Middle frontal gyrus (tissue), 1 donor: ENCODE results near the gene SUPT3H.
A peak's percentile ranks its signal among the peaks of the same experiment; 100 is the strongest.

Source experiments
- DNase-seq: peaks from one replicate; pipeline ENCODE4 v3.0.0-alpha.2; 2015; ENCODE audit warnings: low spot score; ENCODE audit errors: extremely low spot score

Gene SUPT3H

DNA sequence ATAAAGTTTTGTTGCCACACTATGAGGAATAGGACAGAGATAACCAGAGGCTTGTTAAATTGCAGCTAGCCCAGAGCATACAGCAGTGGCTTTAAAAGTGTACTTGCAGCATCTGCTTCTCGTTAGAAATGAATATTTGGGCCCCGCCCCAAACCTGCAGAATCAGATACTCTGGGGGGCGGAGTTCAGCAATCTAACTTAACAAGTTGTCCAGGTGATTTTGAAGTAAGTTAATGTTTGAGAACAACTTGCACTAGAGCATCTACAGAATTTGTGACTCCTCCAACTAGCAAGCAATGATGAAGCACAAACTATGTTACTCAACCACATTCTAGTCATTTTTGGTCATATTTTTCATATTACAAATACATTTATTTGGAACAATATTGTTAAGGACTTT is 10.6 kb upstream of the SUPT3H start:
- DNase-seq = no peak

DNA sequence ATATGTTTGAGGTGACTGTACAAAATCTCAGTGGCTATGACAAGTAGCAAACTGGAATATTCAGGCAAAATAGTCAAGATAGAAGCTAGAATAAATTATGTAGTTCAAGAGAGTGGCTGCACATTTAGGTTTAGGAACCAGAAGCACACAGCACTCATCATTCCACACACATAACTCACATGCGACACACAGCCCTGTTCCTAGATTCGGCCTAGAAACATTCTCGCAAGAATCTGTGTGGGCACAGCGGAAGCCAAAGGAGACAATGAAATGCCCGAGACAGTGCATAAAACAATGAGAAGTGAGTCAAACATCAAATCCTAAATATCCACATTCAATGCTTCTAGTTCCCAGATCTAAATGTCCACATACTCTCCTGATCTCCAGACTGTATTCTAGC is 9.5 kb upstream of the SUPT3H start:
- DNase-seq = no peak

DNA sequence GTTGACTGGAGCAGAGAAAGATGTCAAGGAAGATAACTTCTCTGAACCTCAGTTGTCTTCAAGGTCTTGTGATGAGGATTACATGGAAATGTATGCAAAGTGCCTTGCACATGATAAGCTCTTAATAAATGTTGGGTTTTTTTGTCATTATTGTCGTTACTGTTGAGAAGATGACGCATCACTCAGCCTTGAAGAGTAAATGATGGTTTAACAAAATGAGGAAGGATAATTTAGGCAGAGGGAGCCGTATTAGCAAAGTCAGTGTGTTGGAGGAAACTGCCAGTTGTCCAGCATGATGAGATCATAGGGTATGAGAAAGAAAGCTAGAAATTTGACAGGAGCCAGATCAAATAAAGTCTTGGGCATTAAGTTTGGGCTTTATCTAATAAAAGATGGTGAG is 8.8 kb upstream of the SUPT3H start:
- no peak for DNase-seq

DNA sequence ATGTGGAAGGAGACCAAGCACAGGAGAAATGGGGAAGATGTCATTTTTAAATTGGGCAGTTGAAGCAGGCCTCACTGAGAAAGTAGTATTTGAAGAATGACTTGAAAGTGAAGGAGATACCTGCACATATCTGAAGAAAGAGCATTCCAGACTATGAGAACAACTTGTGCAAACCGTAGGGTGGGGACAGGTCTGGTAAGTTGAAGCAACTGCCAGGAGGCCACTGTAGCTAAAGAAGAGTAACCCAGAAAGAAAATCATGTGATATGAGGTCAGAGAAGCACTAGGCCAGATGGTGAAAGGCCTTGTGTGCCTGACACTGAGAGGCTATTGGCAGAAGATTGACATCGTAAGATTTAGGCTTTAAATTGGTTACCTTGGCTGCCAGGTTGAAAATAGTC is 4.7 kb upstream of the SUPT3H start:
- DNase-seq = no peak

DNA sequence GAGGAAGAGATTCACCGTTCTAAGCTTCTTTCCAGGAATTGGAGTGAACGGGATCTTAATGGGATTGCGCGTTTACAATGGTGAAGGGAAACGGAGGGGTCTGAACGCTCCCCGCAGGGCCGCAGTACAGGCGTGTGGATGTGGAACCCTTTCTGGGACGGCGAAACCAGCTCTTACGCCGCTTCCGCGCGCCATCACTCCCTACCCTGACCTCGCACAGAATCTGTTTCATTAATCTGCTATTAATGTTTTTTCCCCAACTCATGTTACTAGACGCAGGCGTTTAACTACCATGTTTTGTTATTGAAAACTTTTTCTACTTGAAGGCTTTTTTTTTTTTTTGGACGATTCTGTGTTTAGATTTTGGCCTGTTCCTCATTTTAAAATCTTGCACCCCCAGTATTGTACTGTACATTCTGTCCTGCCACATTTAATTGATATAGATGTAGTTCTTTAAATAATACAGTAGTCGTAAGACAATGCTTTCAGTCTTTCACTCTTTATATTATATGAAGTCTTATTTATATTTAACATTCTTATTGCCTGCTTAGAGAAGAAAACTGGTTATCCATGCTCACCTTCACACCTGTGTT is 696 bp upstream of the SUPT3H start:
- DNase-seq = peak; percentile 36

DNA sequence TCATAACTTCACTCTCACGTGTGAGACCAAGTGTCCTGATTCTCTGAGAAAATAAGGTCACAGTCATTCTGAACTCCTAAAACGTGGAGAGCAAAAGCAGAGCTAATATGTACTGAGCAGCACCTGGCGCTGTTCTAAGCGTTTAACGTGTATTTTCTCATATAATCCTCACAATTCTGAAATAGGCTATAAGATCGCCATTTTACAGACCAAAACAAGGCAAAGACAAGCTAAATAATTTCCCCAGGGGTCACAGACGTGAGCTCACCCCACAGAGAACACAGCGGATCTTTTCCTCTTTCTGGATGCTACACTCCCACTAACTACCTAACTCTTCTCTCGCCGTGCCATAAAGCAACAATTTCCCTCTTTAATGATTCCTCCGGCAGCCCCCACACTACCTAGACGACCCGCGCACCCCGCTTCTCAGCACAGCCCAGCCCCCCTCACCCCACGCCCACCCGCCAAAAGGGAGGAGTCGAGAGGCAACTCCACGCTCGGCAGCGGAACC is 636 bp downstream of the SUPT3H start:
- DNase-seq = no peak

DNA sequence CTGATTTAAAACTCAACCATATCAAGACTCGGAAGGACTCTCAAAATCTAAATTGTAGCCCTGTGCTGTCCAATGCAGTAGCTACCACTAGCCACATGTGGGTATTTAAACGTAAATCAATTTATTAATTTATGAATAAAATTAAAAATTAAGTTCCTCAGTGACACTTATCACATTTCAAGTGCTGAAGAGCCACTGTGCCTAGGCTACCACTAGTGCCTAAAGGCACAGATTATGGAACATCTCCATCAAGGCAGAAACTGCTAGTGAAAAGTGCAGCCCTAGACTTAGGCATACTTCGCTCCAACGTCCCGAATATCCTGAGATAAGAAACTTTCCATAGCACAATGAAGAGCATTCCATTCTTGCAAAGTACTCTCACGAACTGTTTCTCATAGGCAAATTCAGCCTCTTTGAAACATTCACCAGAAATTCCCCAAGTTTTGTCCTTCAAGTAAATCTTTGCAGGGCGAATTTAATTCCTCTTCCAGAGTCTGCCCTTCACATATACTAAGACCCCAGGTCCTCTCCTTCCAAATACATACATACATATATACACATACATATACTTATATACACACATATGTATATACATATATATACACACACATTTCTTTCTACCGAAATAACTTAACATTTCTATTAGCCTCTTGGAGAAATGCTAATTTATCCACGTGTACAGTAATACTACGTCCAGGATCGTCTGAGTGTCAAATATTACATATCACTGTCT is 1.3 kb downstream of the SUPT3H start:
- DNase-seq = no peak

DNA sequence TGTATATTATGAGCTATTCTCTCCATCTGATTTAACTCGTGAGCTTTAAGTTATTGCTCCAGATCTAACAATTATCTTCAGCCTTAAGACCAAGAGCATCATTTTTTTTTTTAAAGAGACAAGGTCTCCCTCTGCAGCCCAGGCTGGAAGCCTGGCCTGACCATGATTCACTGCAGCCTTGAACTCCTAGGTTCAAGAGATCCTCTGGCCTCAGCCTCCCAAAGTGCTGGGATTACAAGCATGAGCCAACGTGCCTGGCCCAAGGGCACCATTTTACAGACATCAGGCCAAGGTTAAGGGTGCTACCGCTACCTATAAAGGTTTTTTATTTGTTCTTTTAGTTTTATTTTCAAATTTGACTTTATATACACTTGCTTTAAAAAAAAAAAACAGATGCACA is 2.3 kb downstream of the SUPT3H start:
- DNase-seq = no peak

DNA sequence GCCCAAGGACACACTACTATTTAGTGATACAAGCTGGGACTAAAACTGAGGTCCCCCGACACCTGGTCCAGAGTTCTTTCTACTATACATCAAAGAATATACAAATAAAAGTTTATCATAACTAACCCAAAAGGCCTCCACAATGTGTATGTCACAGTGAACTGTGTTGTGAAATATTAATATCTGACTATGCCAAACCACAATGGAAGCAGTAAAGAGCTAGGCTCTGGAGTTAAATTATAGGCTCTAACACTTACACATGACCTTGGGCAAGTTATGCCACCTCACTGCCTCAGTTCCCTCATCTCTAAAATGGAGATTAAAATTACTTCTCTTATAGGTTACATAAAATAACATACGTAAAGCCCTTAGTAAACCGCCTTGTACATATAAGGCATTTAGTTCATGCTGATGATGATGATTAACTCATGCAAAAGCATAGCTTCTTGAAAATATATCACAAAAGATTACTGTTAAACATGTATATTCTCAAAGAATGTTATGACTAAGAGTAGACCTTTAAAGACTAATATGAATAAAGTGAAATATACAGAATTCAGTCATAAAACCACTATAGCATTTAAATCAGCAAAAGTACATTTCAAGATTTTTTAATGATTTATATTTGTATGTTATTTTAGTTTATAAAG is 5.7 kb downstream of the SUPT3H start:
- no peak for DNase-seq

DNA sequence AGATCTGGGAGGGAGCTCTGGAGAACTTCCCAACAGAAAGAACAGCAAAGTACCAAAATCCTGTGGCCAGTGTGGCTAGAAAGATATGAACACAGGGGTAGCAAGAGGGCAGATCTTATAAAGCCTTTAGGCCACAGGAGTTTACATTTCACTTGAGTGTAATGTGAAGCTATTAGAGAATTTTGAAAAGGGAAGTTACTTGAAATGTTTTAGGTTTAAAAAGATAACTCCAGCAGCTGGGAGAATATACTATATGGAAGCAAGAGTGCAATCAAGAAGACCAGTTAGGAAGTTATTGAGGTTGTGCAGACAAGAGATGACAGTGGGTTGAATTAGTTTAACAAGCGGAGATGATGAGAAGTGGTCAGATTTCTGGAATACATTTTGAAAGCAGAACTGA is 7.9 kb downstream of the SUPT3H start:
- DNase-seq = no peak

DNA sequence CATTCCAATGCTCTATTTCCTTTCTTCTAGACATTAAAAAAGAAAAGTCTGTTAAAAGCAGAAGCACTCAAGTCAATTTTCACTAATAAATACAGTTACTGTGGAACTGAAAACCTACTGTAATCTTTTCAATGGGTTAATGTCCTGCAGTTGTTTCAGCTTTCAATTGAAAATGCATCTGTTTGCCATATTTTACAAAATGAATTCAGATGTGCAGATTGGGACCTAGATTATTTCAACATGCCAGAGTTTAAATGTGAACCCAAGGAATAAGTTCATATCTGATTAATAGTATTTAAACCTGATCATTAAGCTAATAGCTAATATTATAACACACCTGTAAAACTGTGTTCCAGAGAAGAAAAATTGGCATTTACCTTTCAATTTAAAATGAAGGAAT is 9.7 kb downstream of the SUPT3H start:
- DNase-seq = no peak

DNA sequence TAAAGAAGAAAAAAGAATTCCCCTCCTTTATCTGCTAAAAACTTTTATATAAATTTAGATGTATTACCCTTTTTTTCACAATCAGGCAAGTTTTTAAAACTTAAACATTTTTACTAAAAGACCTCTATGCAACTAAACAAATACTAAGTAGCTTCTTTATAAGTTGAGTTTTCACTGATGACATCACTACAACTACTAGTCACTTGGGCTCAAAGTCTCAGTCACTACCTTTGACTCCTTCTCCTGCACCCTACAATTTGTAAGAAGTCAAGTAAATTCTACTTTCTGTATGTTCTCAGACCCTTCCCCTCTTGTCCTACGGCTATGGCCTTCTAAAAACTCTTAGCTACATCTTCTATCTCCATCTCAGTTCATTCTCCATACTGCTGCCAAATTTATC is 11.2 kb downstream of the SUPT3H start:
- no peak for DNase-seq

DNA sequence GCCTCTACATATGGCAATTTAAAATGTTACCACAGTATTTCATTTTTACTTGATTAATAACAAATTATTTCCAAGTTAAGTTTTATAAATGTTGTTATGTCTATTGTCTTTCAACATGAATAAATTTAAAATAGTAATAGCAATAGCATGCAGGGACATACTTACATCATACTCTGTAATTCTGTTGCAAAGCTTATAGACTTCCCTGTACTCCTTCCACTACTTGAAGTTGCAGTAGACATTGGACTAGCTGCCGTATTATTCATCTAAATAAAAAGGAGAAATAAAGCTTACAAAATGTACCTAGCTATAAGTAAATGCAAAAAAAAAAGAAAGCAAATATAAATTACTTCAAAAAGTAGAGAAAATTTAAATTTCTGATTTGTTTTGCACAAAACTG is 12.7 kb downstream of the SUPT3H start:
- no peak for DNase-seq

DNA sequence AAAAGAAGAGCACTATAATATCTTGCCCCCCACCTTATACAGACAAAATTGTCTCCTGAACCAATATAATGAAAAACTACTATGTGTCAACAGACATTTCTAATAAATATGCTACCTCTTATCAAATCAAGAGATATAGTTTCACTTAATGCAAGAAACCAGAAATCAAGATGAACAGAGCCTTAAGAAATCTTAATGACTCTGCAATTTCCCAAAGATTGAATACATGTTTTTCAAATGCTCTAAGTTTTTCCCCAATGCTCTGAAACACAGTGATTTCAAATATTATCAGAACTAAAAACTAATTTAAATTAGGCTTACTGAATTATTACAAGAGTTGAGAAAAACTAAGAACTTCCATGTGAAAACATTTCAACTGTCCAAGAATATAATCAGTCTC is 13.3 kb downstream of the SUPT3H start:
- no peak for DNase-seq

DNA sequence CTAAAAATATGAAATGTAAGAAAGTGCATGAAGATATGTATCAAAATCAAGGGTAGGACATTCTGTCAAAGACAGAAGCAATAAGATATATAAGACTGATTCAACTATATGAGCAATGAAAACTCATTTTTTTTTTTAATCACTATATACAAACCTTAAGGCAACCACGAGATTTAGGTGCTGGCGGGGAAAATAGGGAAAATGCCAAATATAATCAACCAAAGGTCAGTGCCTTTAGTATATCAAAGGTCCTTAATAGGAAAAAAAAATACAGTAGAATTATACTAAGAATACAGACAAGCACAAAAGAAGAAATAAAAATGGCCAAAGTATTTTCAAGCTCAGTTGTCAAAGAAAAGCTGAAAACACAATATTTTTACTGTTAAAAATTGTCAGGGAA is 24.1 kb downstream of the SUPT3H start:
- no peak for DNase-seq

DNA sequence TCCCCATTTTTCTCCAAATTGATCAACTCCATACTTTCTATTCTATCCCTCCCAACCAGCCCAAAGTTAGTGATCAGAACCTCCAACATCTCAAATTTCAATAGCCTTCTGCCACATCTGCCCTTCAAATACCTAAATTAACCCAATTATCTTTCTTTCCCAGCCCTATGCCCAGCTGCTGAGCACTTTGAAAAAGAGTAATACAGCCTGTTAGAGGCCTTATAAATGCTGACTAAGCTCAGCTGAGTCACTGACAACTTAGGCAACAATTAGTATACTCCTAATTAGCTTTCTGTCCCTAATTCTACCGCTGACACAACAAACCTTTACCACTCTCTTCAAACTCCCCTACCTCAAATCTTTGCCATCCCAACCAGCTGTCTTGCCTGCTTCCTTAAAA is 26.1 kb downstream of the SUPT3H start:
- no peak for DNase-seq

DNA sequence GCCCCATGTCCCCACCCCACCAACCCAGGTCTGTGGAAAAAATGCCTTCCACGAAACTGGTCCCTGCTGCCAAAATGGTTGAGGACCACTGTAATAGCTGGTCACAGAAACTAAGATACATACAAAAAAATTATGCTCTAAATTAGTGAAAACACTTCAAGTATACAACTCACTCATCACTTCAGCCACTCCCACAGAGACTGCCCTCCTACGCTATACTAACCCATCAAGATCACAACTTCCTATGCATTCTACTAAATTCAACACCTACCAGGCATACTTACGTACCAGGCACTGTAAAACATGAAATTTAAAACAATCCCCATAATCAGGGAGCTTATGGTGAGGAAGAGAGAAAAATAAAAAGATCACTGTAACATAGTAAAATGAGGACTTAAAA is 26.7 kb downstream of the SUPT3H start:
- DNase-seq = no peak

DNA sequence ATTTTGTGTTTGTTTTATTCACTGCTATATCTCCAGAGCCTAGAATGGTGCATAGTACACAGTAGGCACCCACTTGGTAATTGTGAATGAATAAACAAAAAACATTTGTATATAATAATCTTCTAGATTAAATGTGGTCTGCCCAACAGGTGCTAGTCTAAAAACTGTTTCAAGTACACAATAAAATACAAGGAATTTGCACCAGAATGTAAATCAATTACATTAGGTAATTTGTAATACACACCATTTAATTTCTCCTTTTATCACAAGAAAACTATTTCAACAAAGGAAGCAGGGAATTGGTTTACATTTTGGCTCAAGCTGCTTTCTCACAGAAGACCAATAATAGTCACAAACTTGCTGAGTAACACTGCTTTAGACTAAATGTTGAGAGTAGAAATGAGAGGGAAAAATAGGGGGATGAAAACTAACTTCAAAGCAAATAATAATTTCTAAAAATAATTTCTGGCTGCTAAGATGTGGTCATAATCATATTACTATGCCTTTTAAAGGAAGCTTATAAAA is 27.5 kb downstream of the SUPT3H start:
- DNase-seq = no peak

DNA sequence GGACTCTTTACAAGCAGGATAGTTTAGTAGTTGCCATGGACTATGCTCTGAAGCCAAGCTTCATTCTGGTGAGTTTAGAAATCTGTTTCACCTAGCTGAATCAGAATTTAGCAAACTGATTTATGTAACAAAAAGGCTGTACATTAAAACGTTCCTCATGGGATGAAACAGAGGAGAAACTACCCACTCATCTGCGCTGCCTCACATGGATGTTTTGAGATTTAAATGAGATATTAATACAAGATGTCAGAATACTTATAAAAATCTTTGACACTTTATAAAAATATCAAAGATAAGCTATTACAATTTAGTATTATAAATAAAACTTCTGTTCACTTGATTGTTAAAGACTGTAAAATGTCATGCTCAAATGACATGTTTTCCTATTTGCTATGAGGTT is 32.8 kb downstream of the SUPT3H start:
- DNase-seq = no peak

DNA sequence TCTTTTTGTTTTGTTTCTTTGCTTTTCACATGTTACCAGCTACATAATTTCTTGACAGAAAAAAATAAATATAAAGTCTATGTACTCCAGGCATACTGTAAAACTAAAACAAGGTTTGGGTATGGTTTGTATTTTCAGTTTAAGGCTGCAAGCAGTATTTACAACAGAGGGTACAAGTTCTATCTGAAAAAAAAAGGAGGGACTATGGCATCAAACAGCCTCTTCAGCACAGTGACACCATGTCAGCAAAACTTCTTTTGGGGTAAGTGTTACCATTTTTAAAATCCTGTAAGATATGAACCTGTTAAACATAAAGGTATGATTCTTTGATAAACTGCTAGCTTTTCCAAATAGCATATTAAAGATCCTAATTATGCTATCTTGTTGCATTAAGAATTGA is 49.2 kb downstream of the SUPT3H start:
- no peak for DNase-seq

DNA sequence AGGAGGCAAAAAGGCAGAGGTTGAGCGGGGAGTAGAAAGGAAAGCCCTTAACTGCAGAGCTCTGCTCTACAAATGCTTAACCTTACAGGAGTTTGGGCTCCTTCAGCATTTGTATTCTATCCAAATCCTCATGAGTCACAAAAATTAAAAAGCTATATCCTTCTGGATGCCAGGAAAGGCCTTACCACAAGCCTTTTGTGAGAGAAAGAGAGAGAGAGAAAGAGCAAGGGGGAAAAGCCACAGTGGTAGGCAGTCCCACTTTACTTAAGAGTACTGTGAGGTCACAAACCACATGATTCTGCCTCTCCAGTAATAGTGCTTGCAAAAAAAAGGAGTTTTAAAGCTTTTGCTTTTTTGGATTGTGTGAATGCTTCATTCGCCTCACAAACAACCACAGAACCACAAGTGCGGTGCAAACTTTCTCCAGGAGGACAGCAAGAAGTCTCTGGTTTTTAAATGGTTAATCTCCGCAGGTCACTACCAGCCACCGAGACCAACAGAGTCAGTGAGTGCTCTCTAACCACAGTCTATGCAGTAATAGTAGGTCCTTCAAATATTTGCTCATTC is 49.7 kb downstream of the SUPT3H start, which contains the start of gene RUNX2:
Gene RUNX2, plus strand, starts transcription at position 375 of the 567 bp plus-strand sequence. CDS start 397 bp downstream, outside the sequence.
- DNase-seq = no peak
